ENCODE results near the gene SEMA5B.

The SEMA5B gene

GRCh38 chr3:122893754-122894668 lies 133.6 kb downstream of the SEMA5B start:
- no peak for TF ChIP-seq CTCF (IDR thresholded peaks at IDR 0.05)
- H3K36me3 ChIP-seq = no peaks in the 10 kb centered on the region
- H3K27ac ChIP-seq = no peak overlapping the region
- H3K4me3 ChIP-seq (ENCODE audit: low read depth in 1 of 2, low read length in 1 of 2) = no peak overlapping the region
- no peaks in the 10 kb centered on the region for H3K4me1 ChIP-seq (ENCODE audit: control insufficient read depth in 1 of 2, insufficient read depth in 1 of 2, low read depth in 1 of 2, low read length in 1 of 2)
- H3K27me3 ChIP-seq = peaks cover 7% of the 10 kb centered on the region
- no peaks in the 10 kb centered on the region for H3K9me3 ChIP-seq

GRCh38 chr3:122893282-122893681 lies 134.3 kb downstream of the SEMA5B start:
- no peak overlapping the region for H3K4me3 ChIP-seq (ENCODE audit: low read depth in 1 of 2, low read length in 1 of 2)
- H3K9me3 ChIP-seq = no peaks in the 10 kb centered on the region
- no peaks in the 10 kb centered on the region for H3K27me3 ChIP-seq
- peaks cover 5% of the 10 kb centered on the region for H3K36me3 ChIP-seq
- TF ChIP-seq CTCF (IDR thresholded peaks at IDR 0.05) = no peak
- no peak overlapping the region for H3K27ac ChIP-seq
- no peaks in the 10 kb centered on the region for H3K4me1 ChIP-seq (ENCODE audit: control insufficient read depth in 1 of 2, insufficient read depth in 1 of 2, low read depth in 1 of 2, low read length in 1 of 2)

- H3K27ac ChIP-seq = no peak overlapping the region
- H3K4me3 ChIP-seq (ENCODE audit: low read depth in 1 of 2, low read length in 1 of 2) = no peak overlapping the region
- no peaks in the 10 kb centered on the region for H3K4me1 ChIP-seq (ENCODE audit: control insufficient read depth in 1 of 2, insufficient read depth in 1 of 2, low read depth in 1 of 2, low read length in 1 of 2)
- no peak for TF ChIP-seq CTCF (IDR thresholded peaks at IDR 0.05)
- no peaks in the 10 kb centered on the region for H3K9me3 ChIP-seq
- H3K27me3 ChIP-seq = no peaks in the 10 kb centered on the region
- H3K36me3 ChIP-seq = peaks cover 5% of the 10 kb centered on the region
Measured at GRCh38 chr3:122892118-122892960, 135.2 kb downstream of the SEMA5B start.

- no peak for TF ChIP-seq CTCF (IDR thresholded peaks at IDR 0.05)
- H3K4me3 ChIP-seq (ENCODE audit: low read depth in 1 of 2, low read length in 1 of 2) = no peak overlapping the region
- H3K4me1 ChIP-seq (ENCODE audit: control insufficient read depth in 1 of 2, insufficient read depth in 1 of 2, low read depth in 1 of 2, low read length in 1 of 2) = no peaks in the 10 kb centered on the region
- H3K27ac ChIP-seq = no peak overlapping the region
- H3K27me3 ChIP-seq = no peaks in the 10 kb centered on the region
- peaks cover 21% of the 10 kb centered on the region for H3K36me3 ChIP-seq
- no peaks in the 10 kb centered on the region for H3K9me3 ChIP-seq
Measured at GRCh38 chr3:122890720-122891220, 136.8 kb downstream of the SEMA5B start.

GRCh38 chr3:122890077-122890719 lies 137.4 kb downstream of the SEMA5B start:
- no peak overlapping the region for H3K4me3 ChIP-seq (ENCODE audit: low read depth in 1 of 2, low read length in 1 of 2)
- H3K27me3 ChIP-seq = no peaks in the 10 kb centered on the region
- no peak for TF ChIP-seq CTCF (IDR thresholded peaks at IDR 0.05)
- peaks cover 23% of the 10 kb centered on the region for H3K36me3 ChIP-seq
- no peaks in the 10 kb centered on the region for H3K9me3 ChIP-seq
- no peak overlapping the region for H3K27ac ChIP-seq
- H3K4me1 ChIP-seq (ENCODE audit: control insufficient read depth in 1 of 2, insufficient read depth in 1 of 2, low read depth in 1 of 2, low read length in 1 of 2) = no peaks in the 10 kb centered on the region

Measured in neutrophil (primary cell).